Uterus (tissue), 4 donors: ENCODE data around the gene DRG2. TPM values are rescaled to one million over a fixed set of nuclear protein-coding genes. Genes with fewer than 3 reads are reported as not detected.

Experiments
- DNase-seq, 2 donors: peaks; one replicate each; pipeline ENCODE4 v3.0.0-alpha.2; 2019 to 2020
- H3K27ac ChIP-seq, 2 donors: fragments of 200-600 bp; sonication (generic); 1 replicate in 1 of 2; 2 replicates in 1 of 2; pipeline ENCODE4 v1.5.1; 2016 to 2018
- H3K27me3 ChIP-seq, 2 donors: fragments of 200-600 bp; sonication (generic); one replicate each; pipeline ENCODE4 v1.5.1; 2018 to 2019; ENCODE audit warnings: control low read depth in 1 of 2
- H3K36me3 ChIP-seq, 2 donors: fragments of 200-600 bp; sonication (generic); one replicate each; pipeline ENCODE4 v1.5.1; 2019; ENCODE audit warnings: control low read depth in 1 of 2
- H3K4me1 ChIP-seq, 2 donors: fragments of 200-600 bp; sonication (generic); one replicate each; pipeline ENCODE4 v1.5.1; 2018 to 2019; ENCODE audit warnings: control low read depth in 1 of 2
- H3K4me3 ChIP-seq, 2 donors: fragments of 200-600 bp; sonication (generic); 1 replicate in 1 of 2; 2 replicates in 1 of 2; pipeline ENCODE4 v1.5.1; 2018 to 2019; ENCODE audit warnings: mild to moderate bottlenecking in 1 of 2
- H3K9me3 ChIP-seq, 2 donors: fragments of 200-600 bp; sonication (generic); one replicate each; pipeline ENCODE4 v1.5.1; 2019; ENCODE audit warnings: control low read depth in 1 of 2
- CTCF ChIP-seq, 4 experiments: fragments of 200-600 bp in 2 of 4; fragments of 450-650 bp in 2 of 4; sonication (generic) in 2 of 4; IDR thresholded peaks; one replicate each; pipeline ENCODE4 v1.5.1; 2016 to 2019; ENCODE audit warnings: antibody characterized with exemption in 4 of 4, mild to moderate bottlenecking in 2 of 4, moderate library complexity in 1 of 4
- POLR2A ChIP-seq, 2 donors: fragments of 450-650 bp; IDR thresholded peaks; one replicate each; pipeline ENCODE4 v1.6.1; 2016; ENCODE audit warnings: antibody characterized with exemption in 2 of 2, mild to moderate bottlenecking in 1 of 2, moderate library complexity in 1 of 2
- intact Hi-C: fragments of 100-400 bp; cut with DNase I; formaldehyde crosslinking; loops from one replicate; pipeline ENCODE4 v1.15.1; 2023; ENCODE audit warnings: low total_unique reads
- total RNA-seq, 4 donors: library from RNA; depleted of rRNA in 3 of 4; stranded (reverse); fragments of >200 nt in 3 of 4; gene quantifications; one replicate each; pipeline versions ENCODE4 v1.1.0 to v1.2.4, GENCODE V29; 2014 to 2023
- donor health status: DM: yes; HTN: yes; CAD: no.

Gene DRG2
- total RNA-seq, 4 donors from 2014 or later = 33.0 to 45.6 (median 41.4) TPM

- TF ChIP-seq POLR2A (IDR thresholded peaks at IDR 0.05) = no peak
- peak; percentile 60 to 83 (median 68) for TF ChIP-seq CTCF (IDR thresholded peaks at IDR 0.05)
- no peak overlapping the region for H3K27ac ChIP-seq
- DNase-seq = peak in 1 of 2 donors; percentile 47
- H3K27me3 ChIP-seq = no peaks in the 10 kb centered on the region
- H3K4me1 ChIP-seq = no peaks in the 10 kb centered on the region
- H3K36me3 ChIP-seq = no peaks in the 10 kb centered on the region
- no peaks in the 10 kb centered on the region for H3K9me3 ChIP-seq
- intact Hi-C loops = loop anchor here (5.0 kb wide), 1 partner anchor 76 kb away; no protein-coding TSS in a partner anchor
- no peak overlapping the region for H3K4me3 ChIP-seq
Observed at GRCh38 chr17:18141210-18141803, 53.6 kb downstream of the DRG2 start.

- no peaks in the 10 kb centered on the region for H3K4me1 ChIP-seq
- no peak for DNase-seq
- TF ChIP-seq POLR2A (IDR thresholded peaks at IDR 0.05) (no peak), CTCF (IDR thresholded peaks at IDR 0.05) (no peak)
- H3K27me3 ChIP-seq = no peaks in the 10 kb centered on the region
- intact Hi-C loops = loop anchor here (5.0 kb wide), 1 partner anchor 75 kb away; no protein-coding TSS in a partner anchor
- H3K27ac ChIP-seq = no peak overlapping the region
- no peaks in the 10 kb centered on the region for H3K9me3 ChIP-seq
- no peak overlapping the region for H3K4me3 ChIP-seq
- no peaks in the 10 kb centered on the region for H3K36me3 ChIP-seq
Observed at GRCh38 chr17:18142417-18142816, 54.7 kb downstream of the DRG2 start.

GRCh38 chr17:18143044-18143936, 55.5 kb downstream of the DRG2 start:
- TF ChIP-seq POLR2A (IDR thresholded peaks at IDR 0.05) = no peak
- intact Hi-C loops = loop anchor here (5.0 kb wide), 1 partner anchor 74 kb away; no protein-coding TSS in a partner anchor
- DNase-seq = no peak
- Histone ChIP-seq H3K27me3 (no peaks in the 10 kb centered on the region), H3K9me3 (no peaks in the 10 kb centered on the region), H3K36me3 (no peaks in the 10 kb centered on the region), H3K27ac (no peak overlapping the region), H3K4me3 (no peak overlapping the region), H3K4me1 (no peaks in the 10 kb centered on the region)

- no peak for TF ChIP-seq POLR2A (IDR thresholded peaks at IDR 0.05)
- TF ChIP-seq CTCF (IDR thresholded peaks at IDR 0.05) = no peak
- no peaks in the 10 kb centered on the region for H3K4me1 ChIP-seq
- H3K9me3 ChIP-seq = no peaks in the 10 kb centered on the region
- no peak overlapping the region for H3K27ac ChIP-seq
- DNase-seq = no peak
- no peaks in the 10 kb centered on the region for H3K27me3 ChIP-seq
- intact Hi-C loops = loop anchor here (5.0 kb wide), 1 partner anchor 73 kb away; no protein-coding TSS in a partner anchor
- H3K36me3 ChIP-seq = no peaks in the 10 kb centered on the region
- no peak overlapping the region for H3K4me3 ChIP-seq
Observed at GRCh38 chr17:18144261-18144660, 56.5 kb downstream of the DRG2 start.

GRCh38 chr17:18144855-18145254, 57.1 kb downstream of the DRG2 start:
- Histone ChIP-seq H3K36me3 (no peaks in the 10 kb centered on the region), H3K27ac (no peak overlapping the region), H3K4me3 (no peak overlapping the region), H3K4me1 (no peaks in the 10 kb centered on the region), H3K27me3 (no peaks in the 10 kb centered on the region), H3K9me3 (no peaks in the 10 kb centered on the region)
- intact Hi-C loops = loop anchor here (5.0 kb wide), 1 partner anchor 72 kb away; no protein-coding TSS in a partner anchor
- TF ChIP-seq POLR2A (IDR thresholded peaks at IDR 0.05) (no peak), CTCF (IDR thresholded peaks at IDR 0.05) (no peak)
- no peak for DNase-seq
